IMR-90 (cell line): Measurements from ENCODE around the gene COL5A2. TPM values are rescaled to one million over a fixed set of nuclear protein-coding genes. Genes with fewer than 3 reads are reported as not detected.

Experiments
- ATAC-seq: fragments of 200-7000 bp; cut with Tn5 transposase; 2 replicates; pipeline ENCODE4 v1.9.1; 2020; ENCODE audit warnings: low read depth, mild to moderate bottlenecking, moderate library complexity
- BruUV-seq: library from RNA; stranded (reverse); fragments of 400-500 nt; replicated peaks from 2 replicates; lab custom pipeline; 2021; lab: Mats Ljungman, UMichigan
- CTCF ChIA-PET: fragments of 300-600 bp; formaldehyde crosslinking; extraction: SDS; loops from one replicate; lab custom pipeline; 2021; ENCODE audit warnings: antibody characterized with exemption; lab: Yijun Ruan, JAX
- POLR2A ChIA-PET: fragments of 300-600 bp; sonication (Branson Sonifier 250); formaldehyde crosslinking; loops from one replicate; lab custom pipeline; 2022; ENCODE audit warnings: antibody characterized with exemption; ENCODE audit not compliant: unreplicated experiment; lab: Charles Lee
- DNase-seq: peaks from one replicate; pipeline ENCODE4 v3.0.0; 2013
- H2AFZ ChIP-seq: replicated peaks from 2 replicates; pipeline ENCODE3; 2013; ENCODE audit warnings: low read length, mild to moderate bottlenecking; ENCODE audit not compliant: poor library complexity
- H2AK5ac ChIP-seq: 2 replicates; pipeline ENCODE4 v1.6.1; 2013; ENCODE audit warnings: low read depth, low read length, inconsistent platforms
- H2AK9ac ChIP-seq: replicated peaks from 2 replicates; pipeline ENCODE3; 2013; ENCODE audit warnings: mild to moderate bottlenecking, low read depth, low read length, moderate library complexity; ENCODE audit not compliant: poor library complexity
- H2BK120ac ChIP-seq: 2 replicates; pipeline ENCODE4 v1.6.1; 2013; ENCODE audit warnings: low read depth, low read length, inconsistent platforms
- H2BK15ac ChIP-seq: 3 replicates; pipeline ENCODE4 v1.6.1; 2013; ENCODE audit warnings: low read depth, low read length, inconsistent platforms
- H2BK20ac ChIP-seq: 2 replicates; pipeline ENCODE4 v1.6.1; 2013; ENCODE audit warnings: low read depth, mild to moderate bottlenecking, inconsistent platforms, low read length, moderate library complexity
- H2BK5ac ChIP-seq: 2 replicates; pipeline ENCODE4 v1.6.1; 2013; ENCODE audit warnings: mild to moderate bottlenecking, low read depth, low read length, inconsistent platforms; ENCODE audit not compliant: poor library complexity, severe bottlenecking
- H3K14ac ChIP-seq: replicated peaks from 2 replicates; pipeline ENCODE4 v1.6.1; 2013; ENCODE audit warnings: low read depth, low read length, inconsistent platforms
- H3K18ac ChIP-seq: 2 replicates; pipeline ENCODE4 v1.6.1; 2013; ENCODE audit warnings: low read depth, low read length, control low read depth
- H3K23ac ChIP-seq: 2 replicates; pipeline ENCODE4 v1.6.1; 2013; ENCODE audit warnings: low read depth, low read length, inconsistent platforms
- H3K27ac ChIP-seq: 2 replicates; pipeline ENCODE4 v1.5.1; 2013; ENCODE audit warnings: mild to moderate bottlenecking, control low read depth, low read length; ENCODE audit not compliant: insufficient read depth
- H3K27me3 ChIP-seq: 2 replicates; pipeline ENCODE4 v1.6.1; 2013; ENCODE audit warnings: low read length; ENCODE audit not compliant: control insufficient read depth, insufficient read depth
- H3K36me3 ChIP-seq: 2 replicates; pipeline ENCODE4 v1.6.1; 2013; ENCODE audit warnings: low read length, mixed read lengths; ENCODE audit not compliant: control insufficient read depth, insufficient read depth
- H3K4ac ChIP-seq: 2 replicates; pipeline ENCODE4 v1.6.1; 2013; ENCODE audit warnings: low read depth, low read length, inconsistent platforms
- H3K4me1 ChIP-seq: 2 replicates; pipeline ENCODE4 v1.6.1; 2013; ENCODE audit warnings: low read length, mixed read lengths; ENCODE audit not compliant: control insufficient read depth, insufficient read depth
- H3K4me2 ChIP-seq: 2 replicates; pipeline ENCODE4 v1.6.1; 2013; ENCODE audit warnings: low read depth, mild to moderate bottlenecking, control low read depth, low read length, moderate library complexity
- H3K4me3 ChIP-seq: 2 replicates; pipeline ENCODE4 v1.5.1; 2013; ENCODE audit warnings: low read depth, mild to moderate bottlenecking, control low read depth, low read length, moderate library complexity; ENCODE audit not compliant: insufficient read depth
- H3K56ac ChIP-seq: 2 replicates; pipeline ENCODE4 v1.6.1; 2013; ENCODE audit warnings: low read length, inconsistent platforms; ENCODE audit not compliant: insufficient read depth; ENCODE audit errors: extremely low read depth
- H3K79me1 ChIP-seq, 2 experiments: 2 replicates each; pipeline ENCODE4 v1.6.1; 2013; ENCODE audit warnings: low read length in 2 of 2, inconsistent platforms in 1 of 2, low read depth in 1 of 2
- H3K9ac ChIP-seq: 2 replicates; pipeline ENCODE4 v1.6.1; 2013; ENCODE audit warnings: low read depth, low read length, control low read depth
- H3K9me1 ChIP-seq: 2 replicates; pipeline ENCODE4 v1.6.1; 2013; ENCODE audit warnings: low read length, inconsistent platforms; ENCODE audit not compliant: insufficient read depth
- H3K9me3 ChIP-seq: 2 replicates; pipeline ENCODE4 v1.6.1; 2013; ENCODE audit warnings: low read length; ENCODE audit not compliant: control insufficient read depth, insufficient read depth
- H4K20me1 ChIP-seq: 2 replicates; pipeline ENCODE4 v1.6.1; 2013; ENCODE audit warnings: low read length, inconsistent platforms; ENCODE audit not compliant: insufficient read depth
- H4K5ac ChIP-seq: 2 replicates; pipeline ENCODE4 v1.6.1; 2013; ENCODE audit warnings: mild to moderate bottlenecking, low read depth, low read length, control low read depth
- H4K8ac ChIP-seq, 2 experiments: 2 replicates each; pipeline ENCODE4 v1.6.1; 2013; ENCODE audit warnings: low read depth in 2 of 2, low read length in 2 of 2, control low read depth in 1 of 2, inconsistent platforms in 1 of 2
- H4K91ac ChIP-seq: 2 replicates; pipeline ENCODE4 v1.6.1; 2013; ENCODE audit warnings: low read depth, low read length, inconsistent platforms; ENCODE audit not compliant: insufficient read depth
- BHLHE40 ChIP-seq: fragments of 150-350 bp; IDR thresholded peaks from 2 replicates; pipeline ENCODE4 v1.6.1; 2016; ENCODE audit warnings: mild to moderate bottlenecking, low read depth, low read length
- CEBPB ChIP-seq: IDR thresholded peaks from 2 replicates; pipeline ENCODE4 v1.6.1; 2012; ENCODE audit warnings: low read depth, low read length, improper control_type of control experiment
- CHD1 ChIP-seq: IDR thresholded peaks from 2 replicates; pipeline ENCODE4 v1.6.1; 2012; ENCODE audit warnings: low read depth, low read length, improper control_type of control experiment
- ELK1 ChIP-seq: fragments of 150-350 bp; IDR thresholded peaks from 2 replicates; pipeline ENCODE4 v1.6.1; 2016; ENCODE audit warnings: low read depth, mild to moderate bottlenecking, low read length, moderate library complexity, borderline replicate concordance
- FOS ChIP-seq: fragments of 150-350 bp; IDR thresholded peaks from 2 replicates; pipeline ENCODE4 v1.6.1; 2016; ENCODE audit warnings: low read depth, low read length
- MAFK ChIP-seq: IDR thresholded peaks from 2 replicates; pipeline ENCODE4 v1.6.1; 2012; ENCODE audit warnings: low read depth, low read length, improper control_type of control experiment
- MXI1 ChIP-seq: IDR thresholded peaks from 2 replicates; pipeline ENCODE4 v1.6.1; 2012; ENCODE audit warnings: low read depth, mild to moderate bottlenecking, low read length, moderate library complexity, borderline replicate concordance
- NFE2L2 ChIP-seq: fragments of 150-350 bp; IDR thresholded peaks from 2 replicates; pipeline ENCODE4 v1.6.1; 2016; ENCODE audit warnings: low read depth, mild to moderate bottlenecking, low read length
- POLR2A ChIP-seq: IDR thresholded peaks from 2 replicates; pipeline ENCODE4 v1.6.1; 2012; ENCODE audit warnings: mild to moderate bottlenecking, low read depth, low read length
- RAD21 ChIP-seq: IDR thresholded peaks from 2 replicates; pipeline ENCODE4 v1.6.1; 2012; ENCODE audit warnings: low read length, improper control_type of control experiment
- RCOR1 ChIP-seq: IDR thresholded peaks from 2 replicates; pipeline ENCODE4 v1.6.1; 2012; ENCODE audit warnings: mild to moderate bottlenecking, low read length, improper control_type of control experiment; ENCODE audit not compliant: insufficient replicate concordance
- RFX5 ChIP-seq: IDR thresholded peaks from 2 replicates; pipeline ENCODE4 v1.8.0; 2012; ENCODE audit warnings: low read depth, mild to moderate bottlenecking, low read length, moderate library complexity
- SMC3 ChIP-seq: fragments of 150-350 bp; IDR thresholded peaks from 2 replicates; pipeline ENCODE4 v1.6.1; 2016; ENCODE audit warnings: low read depth, mild to moderate bottlenecking, antibody characterized with exemption, low read length, moderate library complexity
- USF2 ChIP-seq: fragments of 150-350 bp; IDR thresholded peaks from 2 replicates; pipeline ENCODE4 v1.6.1; 2017; ENCODE audit warnings: mild to moderate bottlenecking, antibody characterized with exemption, low read length, low read depth
- WGBS, 2 experiments: methylation state at CpG; one replicate each; pipeline versions ENCODE4 v1.1.5 to v1.1.7; 2013; ENCODE audit warnings: missing lambda C conversion rate in 2 of 2; ENCODE audit not compliant: insufficient read length in 1 of 2; ENCODE audit errors: extremely low coverage in 2 of 2; 5-methylcytosine and 5-hydroxymethylcytosine counted together
- dilution Hi-C: fragments of 300-500 bp; cut with HindIII; formaldehyde crosslinking; loops from one replicate; pipeline ENCODE4 v1.14.3; 2018; ENCODE audit warnings: low sequenced_read_pairs; ENCODE audit not compliant: unreplicated experiment
- in situ Hi-C: fragments of 300-500 bp; cut with MboI; formaldehyde crosslinking; loops from 3 replicates; pipeline ENCODE4 v1.14.3; 2019; ENCODE audit warnings: low sequenced_read_pairs, inconsistent platforms, mixed read lengths
- intact Hi-C: fragments of 100-400 bp; cut with micrococcal nuclease; formaldehyde crosslinking; loops from 2 replicates; pipeline ENCODE4 v1.10.0; 2022
- polyA plus RNA-seq, 3 experiments: library from polyadenylated mRNA; depleted of rRNA; stranded (reverse); fragments of >200 nt; gene quantifications; 2 replicates each; pipeline ENCODE4 v1.2.3, GENCODE V29; 2012; ENCODE audit warnings: low replicate concordance in 1 of 3
- total RNA-seq: library from RNA; depleted of rRNA; stranded (reverse); fragments of >200 nt; gene quantifications from 2 replicates; pipeline ENCODE4 v1.2.3, GENCODE V29; 2012

The COL5A2 gene
- total and polyA plus RNA-seq, 2 of the 4 experiments (the other 2 are of a cell fraction): 181 to 257 TPM

GRCh38 chr2:189072036-189072435, 107.5 kb downstream of the COL5A2 start:
- Histone ChIP-seq H2AK9ac (no peak overlapping the region), H2AFZ (no peak overlapping the region), H3K9me1 (peaks cover 3% of the 10 kb centered on the region; the same call in 1 of the 2 replicates), H4K5ac (no peak overlapping the region), H3K79me1 (peaks cover 15 to 39% of the 10 kb centered on the region in 2 experiments), H3K18ac (no peak overlapping the region), H3K56ac (no peak overlapping the region), H3K9ac (no peak overlapping the region), H3K4me2 (no peak overlapping the region), H2BK20ac (no peak overlapping the region), H2BK120ac (no peak overlapping the region), H3K4ac (no peak overlapping the region), H3K4me1 (peaks cover 8% of the 10 kb centered on the region; the same call in 1 of the 2 replicates), H3K36me3 (peaks cover 49% of the 10 kb centered on the region), H2AK5ac (no peak overlapping the region), H3K14ac (no peak overlapping the region), H4K20me1 (no peaks in the 10 kb centered on the region), H3K27ac (no peak overlapping the region), H4K91ac (no peak overlapping the region), H3K9me3 (no peaks in the 10 kb centered on the region; the same call in 1 of the 2 replicates), H3K23ac (no peak overlapping the region), H3K4me3 (no peak overlapping the region), H3K27me3 (no peaks in the 10 kb centered on the region), H4K8ac (no peak overlapping the region), H2BK15ac (no peak overlapping the region), H2BK5ac (no peak overlapping the region)
- intact Hi-C loops (no loop called here), dilution Hi-C loops (no loop called here), in situ Hi-C loops (no loop called here)
- TF ChIP-seq RCOR1 (no peak), RFX5 (no peak), MAFK (no peak), USF2 (no peak), MXI1 (no peak), ELK1 (no peak), BHLHE40 (no peak), FOS (no peak), CHD1 (no peak), SMC3 (no peak), NFE2L2 (no peak), POLR2A (no peak), RAD21 (no peak), CEBPB (no peak)
- ATAC-seq (no peak), DNase-seq (no peak)
- ChIA-PET CTCF (interaction anchor here (0.6 kb wide), 1 partner anchor 953 kb away, joined by 3 read pairs; no protein-coding TSS in a partner anchor), POLR2A (no interaction called here)
- WGBS, 2 experiments: no CpG with 5 or more reads among the region's 1 CpG
- BruUV-seq: no TSS peak
